AG04449 (cell line): ENCODE measurements around the gene ZDHHC22.

Experiments used
- CTCF ChIA-PET: fragments of 350-600 bp; formaldehyde crosslinking; extraction: SDS; loops from one replicate; lab custom pipeline; 2021; ENCODE audit warnings: antibody characterized with exemption; lab: Yijun Ruan, JAX
- POLR2A ChIA-PET: fragments of 400-600, 350-600 bp; formaldehyde crosslinking; extraction: SDS; loops from one replicate; lab custom pipeline; 2020; ENCODE audit warnings: antibody characterized with exemption, inconsistent platforms; lab: Yijun Ruan, JAX
- DNase-seq: peaks from one replicate; pipeline ENCODE4 v3.0.0-alpha.2; 2010; ENCODE audit warnings: low read depth, low spot score
- H3K4me3 ChIP-seq: 2 replicates; pipeline ENCODE4 v1.5.1; 2011; ENCODE audit warnings: low read depth, mild to moderate bottlenecking, control low read depth, low read length
- CTCF ChIP-seq: IDR thresholded peaks from one replicate; pipeline ENCODE4 v1.5.1; 2011; ENCODE audit warnings: mild to moderate bottlenecking, moderate library complexity, low read length, control low read depth, inconsistent platforms; ENCODE audit not compliant: insufficient read depth; ENCODE audit errors: missing control alignments

Gene ZDHHC22

DNA sequence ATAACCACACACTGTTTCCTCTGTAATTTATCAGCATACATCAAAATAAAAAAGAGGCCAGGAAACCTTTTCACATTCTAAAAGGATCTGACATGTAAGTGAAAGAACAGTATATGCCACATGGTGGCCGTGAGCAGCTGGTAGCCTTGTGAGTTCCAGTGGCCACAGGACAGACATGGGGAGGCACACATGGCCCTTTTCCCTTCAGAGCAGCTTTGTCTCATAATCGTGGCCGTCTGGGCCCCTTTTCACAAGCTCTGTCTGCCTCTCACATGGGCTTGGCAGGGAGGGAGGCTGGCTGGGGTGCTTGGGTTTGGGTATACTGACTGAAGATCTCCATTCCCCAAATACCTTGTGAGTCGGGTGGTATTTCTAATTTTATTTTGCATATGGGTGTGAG, 1.5 kb upstream of the ZDHHC22 start:
- POLR2A ChIA-PET = no interaction called here
- CTCF ChIA-PET = interaction anchor here (0.8 to 3.5 kb wide), 11 partner anchors 8 to 268 kb away, joined by 3 to 28 read pairs (median 8); no protein-coding TSS in a partner anchor
- no peak for DNase-seq
- H3K4me3 ChIP-seq = no peak overlapping the region
- no peak for TF ChIP-seq CTCF

DNA sequence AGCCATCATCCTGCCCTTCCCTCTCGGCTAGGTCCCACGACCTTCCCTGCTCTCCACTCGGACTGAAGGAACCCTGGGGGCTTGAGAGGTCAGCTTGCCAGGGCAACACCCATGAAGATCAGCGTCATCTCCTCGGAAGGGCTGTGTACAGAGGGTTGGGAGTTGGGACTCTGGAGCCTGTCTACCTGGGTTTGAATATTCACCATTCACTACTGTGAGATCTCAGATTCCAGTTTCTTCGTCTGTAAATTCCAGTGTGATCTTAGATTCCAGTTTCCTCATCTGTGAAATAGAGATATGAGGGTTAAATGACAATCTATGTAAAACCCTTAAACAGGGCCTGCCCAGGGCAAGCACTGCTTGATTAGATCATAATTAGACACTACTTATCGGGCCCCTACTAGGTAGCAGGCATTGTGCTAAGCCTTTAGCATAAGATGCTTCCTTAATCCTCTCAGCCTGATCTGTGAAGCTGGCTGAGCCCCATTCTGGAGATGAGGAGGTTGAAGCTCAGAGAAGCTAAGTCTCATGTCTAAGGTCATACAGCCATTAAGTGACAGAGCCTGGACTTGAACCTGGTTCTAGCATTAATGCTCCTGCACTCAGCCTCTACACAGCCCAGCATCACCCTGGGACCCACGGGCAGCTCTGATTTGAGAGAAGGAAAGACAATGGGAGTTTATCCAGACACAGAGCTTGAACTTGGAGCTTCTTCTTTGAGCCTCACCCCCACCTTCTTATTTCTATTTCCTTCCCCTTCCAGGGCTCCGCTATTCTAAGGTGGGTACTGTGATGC, 612 bp upstream of the ZDHHC22 start:
- no peak overlapping the region; the same call in 1 of the 2 replicates for H3K4me3 ChIP-seq
- no peak for DNase-seq
- POLR2A ChIA-PET = no interaction called here

GRCh38 chr14:77140359-77141213, 1.0 kb downstream of the ZDHHC22 start:
- CTCF ChIA-PET = interaction anchor here (1.2 to 3.5 kb wide), 4 partner anchors 11 to 31 kb away, joined by 3 to 28 read pairs (median 8); no protein-coding TSS in a partner anchor
- peak overlapping the region; percentile 20 for H3K4me3 ChIP-seq
- POLR2A ChIA-PET = no interaction called here
- no peak for DNase-seq
- no peak for TF ChIP-seq CTCF

More for the DNA sequence above, 612 bp upstream of the ZDHHC22 start:
- no peak for TF ChIP-seq CTCF
- CTCF ChIA-PET = interaction anchor here (0.8 to 3.5 kb wide), 6 partner anchors 8 to 174 kb away, joined by 4 to 28 read pairs (median 10); no protein-coding TSS in a partner anchor

- TF ChIP-seq CTCF = peak; percentile 62
- CTCF ChIA-PET = interaction anchor here (1.2 to 1.4 kb wide), 2 partner anchors 13 to 30 kb away, joined by 3 read pairs; no protein-coding TSS in a partner anchor
- POLR2A ChIA-PET = no interaction called here
- DNase-seq = no peak
- H3K4me3 ChIP-seq = no peak overlapping the region
Observed at GRCh38 chr14:77139540-77140358, 1.8 kb downstream of the ZDHHC22 start.

DNA sequence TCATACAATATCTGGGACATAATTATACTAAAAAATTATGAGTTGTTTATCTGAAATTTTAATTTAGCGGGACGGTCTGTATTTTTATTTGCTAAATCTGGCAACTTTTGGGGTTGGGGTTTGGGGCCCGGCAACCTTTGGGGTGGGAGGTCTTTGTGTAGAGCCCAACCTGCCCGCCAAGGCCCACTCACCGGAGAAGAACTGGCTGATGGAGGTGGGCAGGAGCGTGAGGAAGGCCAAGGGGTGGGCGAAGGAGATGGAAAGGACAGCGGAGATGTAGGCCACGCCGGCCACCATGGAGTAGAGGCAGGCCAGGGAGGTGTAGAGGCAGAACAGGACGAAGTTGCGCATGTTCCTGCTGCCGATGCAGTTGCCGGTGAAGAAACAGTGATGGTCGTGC, 2.6 kb downstream of the ZDHHC22 start:
- no peak for TF ChIP-seq CTCF
- DNase-seq = no peak
- CTCF ChIA-PET = interaction anchor here (1.2 kb wide), 1 partner anchor 14 kb away, joined by 3 read pairs; no protein-coding TSS in a partner anchor
- POLR2A ChIA-PET = no interaction called here
- H3K4me3 ChIP-seq = no peak overlapping the region
